ENCODE data around the gene C1orf74. TPM values are rescaled to one million over a fixed set of nuclear protein-coding genes. Genes with fewer than 3 reads are reported as not detected.

Gene C1orf74
- total RNA-seq, 1 experiment from 2014 or later: 4.6 TPM

- TF ChIP-seq AFF4 (CRISPR knock-in tag; IDR thresholded peaks at IDR 0.05; ENCODE audit: borderline replicate concordance): no peak
- TF ChIP-seq SP1 (CRISPR knock-in tag; conservative IDR thresholded peaks at IDR 0.05): peak; percentile 97
- TF ChIP-seq TCF7 (CRISPR knock-in tag; IDR thresholded peaks at IDR 0.05; ENCODE audit: low read depth): no peak
- 0 out of 2 replicates have a peak, but pooled peaks have one; percentile 53 for TF ChIP-seq CREB1 (CRISPR knock-in tag; IDR thresholded peaks at IDR 0.05)
- TF ChIP-seq CREM (CRISPR knock-in tag; IDR thresholded peaks at IDR 0.05): peak; percentile 97
- TF ChIP-seq ELF4 (CRISPR knock-in tag; IDR thresholded peaks at IDR 0.05; ENCODE audit: low read depth): no peak
- no peak for TF ChIP-seq GTF2I (CRISPR knock-in tag; conservative IDR thresholded peaks at IDR 0.05)
- TF ChIP-seq NR2C2 (CRISPR knock-in tag; IDR thresholded peaks at IDR 0.05): no peak
- no peak for TF ChIP-seq JAZF1 (CRISPR knock-in tag; IDR thresholded peaks at IDR 0.05)
- no peak for TF ChIP-seq NR1H2 (CRISPR knock-in tag; IDR thresholded peaks at IDR 0.05)
Observed at GRCh38 chr1:209784265-209785169, at the start of gene C1orf74 (continued).

GRCh38 chr1:209831615-209832014, 47.3 kb upstream of the C1orf74 start:
- Mint-ChIP-seq H3K27me3 (ENCODE audit: low read depth) (no peaks in the 10 kb centered on the region), H3K9me3 (no peaks in the 10 kb centered on the region), H3K27ac (no peak overlapping the region), H3K4me3 (no peak overlapping the region), H3K4me1 (peaks cover 7% of the 10 kb centered on the region), H3K36me3 (peaks cover 47% of the 10 kb centered on the region)
- ATAC-seq: no peak
- TF ChIP-seq GABPB1 (CRISPR knock-in tag; IDR thresholded peaks at IDR 0.05) (no peak), NR2C2 (CRISPR knock-in tag; IDR thresholded peaks at IDR 0.05) (no peak), ZMAT4 (CRISPR knock-in tag; IDR thresholded peaks at IDR 0.05) (no peak), USF1 (CRISPR knock-in tag; IDR thresholded peaks at IDR 0.05) (no peak), ZBTB43 (CRISPR knock-in tag; IDR thresholded peaks at IDR 0.05) (no peak), EMX1 (CRISPR knock-in tag; IDR thresholded peaks at IDR 0.05) (no peak), E2F5 (CRISPR knock-in tag; IDR thresholded peaks at IDR 0.05) (no peak), TEAD4 (CRISPR knock-in tag; IDR thresholded peaks at IDR 0.05) (no peak), SMAD3 (CRISPR knock-in tag; IDR thresholded peaks at IDR 0.05; ENCODE audit: borderline replicate concordance) (no peak), MAX (CRISPR knock-in tag; IDR thresholded peaks at IDR 0.05) (no peak)
- POLR2A ChIA-PET: no interaction called here
- CTCF ChIA-PET: no interaction called here
- no peak for DNase-seq (ENCODE audit: low spot score)

Measured in WTC11 (cell line).